Activated T-cell treated with anti-CD3 and anti-CD28 coated beads for 24 hours (primary cell): ENCODE measurements around the gene TCAIM.
"Not testable (repeated sequence)": the region's sequence is repeated elsewhere in the genome, so short reads cannot be mapped to it uniquely, and the experiment has no call there.

Experiments
- DNase-seq: peaks from one replicate; pipeline ENCODE4 v3.0.0-alpha.2; 2020; ENCODE audit warnings: low read depth

TCAIM gene

GRCh38 chr3:44343421-44343820, 4.9 kb downstream of the TCAIM start:
- DNase-seq: no peak

DNA sequence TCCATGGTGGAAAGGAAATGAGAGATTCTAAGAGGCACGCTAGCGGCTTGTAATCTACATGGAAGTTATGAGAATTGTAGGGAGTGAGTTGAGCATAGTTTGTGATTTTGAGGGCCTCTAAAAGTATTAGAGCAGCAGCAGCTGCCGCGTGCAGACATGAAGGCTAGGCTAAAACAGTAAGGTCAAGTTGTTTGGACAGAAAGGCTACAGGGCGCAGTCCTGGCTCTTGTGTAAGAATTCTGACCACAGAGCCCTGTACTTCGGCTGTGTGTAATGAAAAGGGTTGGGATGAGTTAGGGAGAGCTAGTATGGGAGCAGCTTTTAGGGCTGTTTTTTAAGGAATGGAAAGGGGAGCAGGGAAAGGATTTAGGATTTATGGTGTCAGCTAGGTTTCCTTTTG, 8.0 kb downstream of the TCAIM start:
- not testable (repeated sequence) for DNase-seq

DNA sequence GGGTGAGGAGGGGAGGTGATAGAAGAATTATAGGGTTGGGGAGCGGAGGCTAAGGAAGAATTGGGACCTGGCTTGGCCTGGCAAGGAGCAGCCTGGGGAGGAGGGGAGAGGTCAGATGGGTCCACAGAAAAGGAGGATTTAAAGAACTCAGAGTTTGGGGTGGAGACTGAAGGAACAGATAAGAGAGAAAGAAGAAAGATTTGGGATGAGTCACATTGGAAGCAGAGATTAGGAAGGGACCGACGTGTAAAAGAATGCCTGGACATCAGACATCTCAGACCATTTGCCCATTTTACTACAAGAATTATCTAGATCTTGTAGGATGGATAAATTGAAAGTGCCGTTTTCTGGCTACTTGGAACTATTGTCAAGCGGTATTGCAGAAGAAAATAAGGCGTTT, 10.4 kb downstream of the TCAIM start:
- no peak for DNase-seq

DNA sequence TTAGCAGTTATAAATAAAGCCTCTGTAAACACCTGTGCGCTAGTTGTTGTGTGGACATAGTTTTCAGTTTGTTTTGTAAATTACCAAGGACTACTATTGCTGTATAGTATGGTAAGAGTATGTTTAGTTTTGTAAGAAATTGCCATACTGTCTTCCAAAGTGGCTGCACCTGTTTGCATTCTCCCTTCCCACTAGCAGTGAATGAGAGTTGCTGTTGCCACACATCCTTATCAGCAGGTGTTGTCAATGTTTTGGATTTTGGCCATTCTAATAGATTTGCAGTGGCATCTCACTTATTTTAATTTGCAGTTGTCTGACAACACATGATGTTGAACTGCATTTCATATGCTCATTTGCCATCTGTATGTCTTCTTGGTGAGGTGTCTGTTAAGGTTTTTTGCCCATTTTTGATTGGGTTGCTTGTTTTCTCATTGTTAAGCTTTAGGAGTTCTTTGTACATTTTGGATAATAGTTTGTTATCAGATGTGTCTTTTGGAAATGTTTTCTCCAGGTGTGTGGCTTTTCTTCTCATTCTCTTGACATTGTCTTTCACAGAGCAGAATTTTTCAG, 14.9 kb downstream of the TCAIM start:
- DNase-seq: no peak

GRCh38 chr3:44355362-44356033, 16.9 kb downstream of the TCAIM start:
- no peak for DNase-seq

DNA sequence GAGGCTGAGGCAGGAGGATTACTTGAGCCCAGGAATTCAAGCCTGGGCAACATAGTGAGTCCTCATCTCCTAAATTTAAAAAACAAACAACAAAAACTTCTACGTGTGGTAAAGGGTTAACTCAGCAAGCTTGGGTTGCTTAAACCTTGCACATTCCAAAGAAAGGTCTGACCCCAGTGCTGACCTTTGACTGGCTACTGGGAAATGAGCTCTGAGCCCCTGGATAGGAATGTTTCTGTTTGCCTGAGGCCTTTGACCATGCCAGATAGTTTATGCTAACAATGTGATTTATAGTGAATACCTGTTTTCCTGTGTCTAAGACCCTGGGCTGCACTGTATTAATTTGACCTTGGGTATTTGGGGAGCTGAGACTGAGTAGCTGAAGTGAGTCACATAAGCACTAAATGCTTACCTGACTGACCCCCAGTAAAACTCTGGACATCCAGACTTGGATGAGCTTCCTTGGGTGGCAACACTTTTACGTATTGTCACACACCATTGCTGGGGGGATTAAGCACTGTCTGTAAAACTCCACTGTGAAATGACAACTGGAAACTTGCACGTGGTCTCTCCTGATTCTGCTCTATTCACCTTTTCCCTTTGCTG, 20.7 kb downstream of the TCAIM start:
- DNase-seq: no peak

DNA sequence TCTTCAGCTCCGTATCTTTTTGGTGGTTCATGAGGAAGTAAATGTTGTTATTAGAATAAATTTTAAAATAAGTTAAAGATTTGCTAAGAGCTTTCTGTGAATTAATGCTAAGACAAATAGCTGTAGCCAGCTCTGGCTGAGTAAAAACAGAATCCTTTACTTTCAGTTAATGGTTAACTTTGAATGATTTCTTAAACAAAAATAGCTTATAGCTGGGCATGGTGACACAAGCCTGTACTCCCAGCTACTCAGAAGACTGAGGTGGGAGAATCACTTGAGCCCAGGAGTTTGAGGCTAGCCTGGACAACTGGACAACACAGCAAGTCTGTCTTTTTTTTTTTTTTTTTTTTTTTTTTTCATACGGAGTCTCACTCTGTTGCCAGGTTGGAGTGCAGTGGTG, 25.0 kb downstream of the TCAIM start:
- DNase-seq: no peak

GRCh38 chr3:44365952-44366351, 27.4 kb downstream of the TCAIM start:
- DNase-seq: no peak

DNA sequence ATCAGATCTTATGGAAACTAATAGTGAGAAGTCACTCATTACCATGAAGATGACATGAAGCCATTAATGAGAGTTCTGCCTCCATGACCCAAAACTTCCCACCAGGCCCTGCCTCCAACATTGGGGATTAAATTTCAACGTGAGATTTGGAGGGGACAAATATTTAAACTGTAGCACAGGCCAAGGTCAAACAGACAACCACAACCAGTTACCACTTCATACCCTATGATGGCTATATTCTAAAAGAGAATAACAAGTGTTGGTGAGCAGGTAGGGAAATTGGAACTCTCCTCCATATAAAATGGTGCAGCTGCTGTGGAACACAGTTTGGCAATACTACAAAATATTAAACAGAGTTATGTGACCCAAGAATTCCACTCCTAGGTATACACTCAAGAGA, 36.9 kb downstream of the TCAIM start:
- DNase-seq: no peak

- DNase-seq: no peak
Measured at GRCh38 chr3:44387404-44387803, 48.8 kb downstream of the TCAIM start.

GRCh38 chr3:44392489-44392888, 53.9 kb downstream of the TCAIM start:
- no peak for DNase-seq

- no peak for DNase-seq
Measured at GRCh38 chr3:44395714-44396113, 57.1 kb downstream of the TCAIM start.

DNA sequence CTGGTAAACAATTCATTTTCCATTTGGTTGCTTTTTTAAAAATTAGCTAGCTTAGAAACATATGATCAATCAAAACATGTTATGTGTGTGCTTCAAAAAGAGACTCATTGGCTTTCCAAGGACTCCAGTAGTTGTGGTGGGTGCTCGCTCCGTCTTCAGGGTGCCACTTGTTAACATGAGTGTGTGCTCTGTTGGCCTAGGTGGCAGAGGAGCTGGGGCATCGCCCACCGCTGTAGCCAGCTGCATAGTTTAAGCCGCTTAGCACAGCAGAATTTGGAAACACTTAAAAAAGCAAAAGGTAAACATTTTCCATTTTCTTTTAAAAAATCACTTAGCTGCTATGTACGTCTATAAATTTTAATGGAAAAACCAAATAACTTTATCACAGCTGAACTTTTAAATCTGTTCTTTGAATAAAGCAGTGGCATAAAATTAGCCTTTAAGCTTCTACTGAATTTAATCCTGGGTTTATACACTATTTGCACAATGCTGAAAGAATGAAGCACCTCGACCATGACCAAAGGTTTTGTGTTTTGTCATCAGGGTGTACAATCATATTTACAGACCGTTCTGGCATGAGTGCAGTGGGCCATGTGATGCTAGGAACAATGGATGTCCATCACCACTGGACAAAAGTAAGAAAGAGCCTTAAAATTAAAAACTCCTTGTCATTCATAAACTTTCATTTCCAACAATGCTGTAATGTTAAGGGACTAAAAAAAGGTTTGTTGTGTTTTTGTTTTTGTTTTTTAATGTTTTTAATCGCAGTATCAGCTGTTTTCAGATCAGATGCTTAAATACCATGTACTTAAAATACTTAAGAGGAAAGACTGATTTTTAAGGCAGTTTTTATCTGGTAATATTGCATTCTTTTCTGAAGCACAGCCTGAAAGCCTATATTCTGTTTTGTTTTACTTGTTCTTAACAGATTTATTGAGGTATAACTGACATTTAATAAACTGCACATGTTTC, 57.9 kb downstream of the TCAIM start:
- no peak for DNase-seq

- not testable (repeated sequence) for DNase-seq
Measured at GRCh38 chr3:44398271-44398670, 59.7 kb downstream of the TCAIM start.

DNA sequence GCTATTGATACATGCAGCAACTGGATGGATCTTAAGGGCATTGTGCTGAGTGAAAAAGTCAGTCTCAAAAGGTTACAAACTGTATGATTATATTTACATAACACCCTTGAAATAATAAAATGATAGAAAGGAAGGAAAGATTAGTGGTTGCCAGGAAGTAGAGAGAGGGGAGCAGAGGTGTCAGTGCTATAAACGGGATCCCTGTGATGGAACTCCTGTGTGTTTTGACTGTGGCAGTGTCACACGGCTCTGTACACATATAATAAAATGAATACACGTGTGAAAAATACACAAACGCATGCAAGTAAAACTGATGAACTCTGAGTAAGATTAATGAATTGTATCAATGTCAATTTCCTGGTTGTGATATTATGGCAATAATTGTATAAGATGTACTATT, 60.3 kb downstream of the TCAIM start:
- DNase-seq: no peak

- no peak for DNase-seq
Measured at GRCh38 chr3:44400771-44401170, 62.2 kb downstream of the TCAIM start.

DNA sequence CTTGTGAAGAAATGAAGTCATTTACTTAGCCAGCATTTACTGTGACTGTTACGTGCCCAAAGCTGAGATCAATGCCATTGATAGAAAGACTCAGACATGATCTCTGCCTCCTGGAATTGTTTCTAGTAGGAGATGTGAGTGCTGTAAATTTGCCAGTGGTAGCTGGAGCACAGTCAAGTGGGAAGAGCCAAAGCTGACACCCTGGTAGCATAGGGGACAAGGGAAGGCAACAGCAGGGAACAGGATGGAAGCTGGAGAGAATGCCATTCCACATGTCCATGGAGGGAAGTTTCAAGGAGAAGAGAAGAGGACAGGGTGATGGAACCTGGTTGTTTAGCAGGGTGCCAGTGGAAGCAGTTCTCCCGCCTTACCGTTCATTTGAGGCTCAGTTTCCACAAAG, 64.0 kb downstream of the TCAIM start:
- no peak for DNase-seq

- DNase-seq: no peak
Measured at GRCh38 chr3:44409640-44410410, 71.3 kb downstream of the TCAIM start.

DNA sequence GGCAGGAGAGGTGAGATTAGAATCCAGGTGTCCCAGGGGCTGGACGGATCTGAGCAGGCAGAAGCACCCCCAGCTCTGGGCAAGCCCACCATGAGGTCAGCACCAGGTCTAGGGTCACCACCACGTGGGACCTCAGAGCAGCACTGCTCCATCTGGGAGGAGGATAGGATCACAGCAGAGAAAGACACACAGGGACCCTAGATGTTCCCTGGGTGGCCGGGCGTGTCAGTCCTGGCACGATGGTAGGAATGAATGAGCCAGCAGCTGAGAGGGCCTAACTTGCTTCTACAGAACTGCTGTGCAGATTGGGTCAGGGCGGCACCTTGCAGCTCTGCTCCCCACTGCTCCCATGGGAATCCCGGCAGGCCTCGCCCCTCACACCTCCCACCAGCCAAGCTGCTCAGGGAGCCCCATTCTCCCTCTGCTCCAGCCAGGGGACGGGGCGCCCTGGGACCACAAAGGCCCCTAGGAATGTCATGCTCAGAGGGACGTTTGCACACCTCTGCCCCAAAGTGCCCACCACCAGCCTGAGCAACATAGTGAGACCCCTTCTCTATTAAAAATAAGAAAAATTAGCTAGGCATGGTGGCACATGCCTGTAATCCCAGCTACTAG, 72.6 kb downstream of the TCAIM start:
- no peak for DNase-seq

GRCh38 chr3:44412365-44412764, 73.8 kb downstream of the TCAIM start:
- no peak for DNase-seq

- no peak for DNase-seq
Measured at GRCh38 chr3:44414517-44415090, 76.0 kb downstream of the TCAIM start.
